SK-N-MC (cell line): ENCODE measurements around the gene GBX2.

Experiments
- EZH2 ChIP-seq: fragments of 200-600 bp; sonication (generic); IDR thresholded peaks from one replicate; pipeline ENCODE4 v1.6.1; 2017; ENCODE audit warnings: antibody characterized with exemption
- POLR2AphosphoS5 ChIP-seq: IDR thresholded peaks from 2 replicates; pipeline ENCODE4 v1.6.1; 2012; ENCODE audit warnings: mild to moderate bottlenecking, low read depth, low read length, borderline replicate concordance

GRCh38 chr2:236162882-236163470 is 5.2 kb downstream of the GBX2 start:
- TF ChIP-seq EZH2, result no peak
- no peak for TF ChIP-seq POLR2AphosphoS5
